A673 (cell line): ENCODE measurements around the gene DDC. TPM values are rescaled to one million over a fixed set of nuclear protein-coding genes. Genes with fewer than 3 reads are reported as not detected.

ENCODE experiments used
- BruUV-seq: library from RNA; stranded (reverse); fragments of 400-500 nt; replicated peaks from 2 replicates; lab custom pipeline; 2021; lab: Mats Ljungman, UMichigan
- CTCF ChIA-PET: fragments of 300-600 bp; sonication (Branson Sonifier 250); formaldehyde crosslinking; loops from one replicate; lab custom pipeline; 2022; ENCODE audit warnings: antibody characterized with exemption; lab: Charles Lee
- POLR2A ChIA-PET: fragments of 300-600 bp; sonication (Branson Sonifier 250); formaldehyde crosslinking; loops from one replicate; lab custom pipeline; 2022; ENCODE audit warnings: antibody characterized with exemption; ENCODE audit not compliant: low non-redundant PET; lab: Charles Lee
- DNase-seq: peaks from one replicate; pipeline ENCODE4 v3.0.0-alpha.2; 2015; ENCODE audit warnings: low spot score
- H3K27ac ChIP-seq: fragments of 200-600 bp; sonication (generic); 2 replicates; pipeline ENCODE4 v1.5.1; 2016; ENCODE audit warnings: mixed run types, low read depth, mild to moderate bottlenecking, mixed read lengths, antibody characterized with exemption, low read length; ENCODE audit not compliant: poor library complexity, severe bottlenecking
- H3K27me3 ChIP-seq: fragments of 200-600 bp; sonication (generic); replicated peaks from 2 replicates; pipeline ENCODE4 v1.6.1; 2017; ENCODE audit warnings: mixed run types, low read depth, mild to moderate bottlenecking, mixed read lengths, antibody characterized with exemption, low read length; ENCODE audit not compliant: insufficient read depth, poor library complexity
- H3K36me3 ChIP-seq: fragments of 200-600 bp; sonication (generic); 2 replicates; pipeline ENCODE4 v1.6.1; 2016; ENCODE audit warnings: mixed run types, mild to moderate bottlenecking, mixed read lengths, antibody characterized with exemption, low read length; ENCODE audit not compliant: insufficient read depth, poor library complexity, severe bottlenecking
- H3K4me1 ChIP-seq: fragments of 200-600 bp; sonication (generic); 2 replicates; pipeline ENCODE4 v1.6.1; 2017; ENCODE audit warnings: mixed run types, mild to moderate bottlenecking, mixed read lengths, antibody characterized with exemption, low read length; ENCODE audit not compliant: insufficient read depth, poor library complexity, severe bottlenecking
- H3K4me3 ChIP-seq: fragments of 200-600 bp; sonication (generic); 2 replicates; pipeline ENCODE4 v1.5.1; 2016; ENCODE audit warnings: low read depth, mixed run types, mild to moderate bottlenecking, mixed read lengths, low read length; ENCODE audit not compliant: poor library complexity, severe bottlenecking
- H3K9me3 ChIP-seq: fragments of 200-600 bp; sonication (generic); 2 replicates; pipeline ENCODE4 v1.6.1; 2016; ENCODE audit warnings: mixed run types, low read depth, mild to moderate bottlenecking, mixed read lengths, antibody characterized with exemption, low read length; ENCODE audit not compliant: poor library complexity, severe bottlenecking
- CTCF ChIP-seq: fragments of 300-800, 200-600 bp; sonication (generic); conservative IDR thresholded peaks from 2 replicates; pipeline ENCODE4 v1.5.1; 2017; ENCODE audit warnings: low read depth, mild to moderate bottlenecking, antibody characterized with exemption, low read length, moderate library complexity, mixed read lengths
- EZH2 ChIP-seq: fragments of 200-600 bp; sonication (generic); IDR thresholded peaks from 2 replicates; pipeline ENCODE4 v1.6.1; 2017; ENCODE audit warnings: borderline replicate concordance, low read depth, mild to moderate bottlenecking, mixed read lengths, antibody characterized with exemption, low read length; ENCODE audit not compliant: poor library complexity, severe bottlenecking
- intact Hi-C: fragments of 100-400 bp; cut with micrococcal nuclease; formaldehyde crosslinking; loops from one replicate; pipeline ENCODE4 v1.10.0; 2022; ENCODE audit not compliant: unreplicated experiment
- total RNA-seq: library from RNA; stranded (reverse); gene quantifications from 2 replicates; pipeline ENCODE4 v1.2.3, GENCODE V29; 2021

Gene DDC
- total RNA-seq, 1 experiment from 2014 or later: not detected

GRCh38 chr7:50475340-50475739 is 89.9 kb downstream of the DDC start:
- TF ChIP-seq CTCF: no peak
- TF ChIP-seq EZH2: no peak
- intact Hi-C loops: no loop called here
- DNase-seq: no peak
- CTCF ChIA-PET: no interaction called here
- H3K9me3 ChIP-seq: no peaks in the 10 kb centered on the region
- no peaks in the 10 kb centered on the region for H3K27me3 ChIP-seq
- H3K4me3 ChIP-seq: no peak overlapping the region
- H3K4me1 ChIP-seq: no peaks in the 10 kb centered on the region
- POLR2A ChIA-PET: no interaction called here
- no peaks in the 10 kb centered on the region for H3K36me3 ChIP-seq
- H3K27ac ChIP-seq: no peak overlapping the region
- no TSS peak for BruUV-seq

- no peaks in the 10 kb centered on the region for H3K4me1 ChIP-seq
- intact Hi-C loops: no loop called here
- POLR2A ChIA-PET: no interaction called here
Measured at GRCh38 chr7:50474382-50475160, 90.6 kb downstream of the DDC start.

GRCh38 chr7:50473531-50473930 is 91.7 kb downstream of the DDC start:
- ChIA-PET POLR2A (no interaction called here), CTCF (no interaction called here)
- intact Hi-C loops: no loop called here
- Histone ChIP-seq H3K4me1 (no peaks in the 10 kb centered on the region), H3K9me3 (no peaks in the 10 kb centered on the region), H3K27ac (no peak overlapping the region), H3K36me3 (no peaks in the 10 kb centered on the region), H3K4me3 (no peak overlapping the region), H3K27me3 (no peaks in the 10 kb centered on the region)
- no peak for DNase-seq
- TF ChIP-seq EZH2 (no peak), CTCF (no peak)
- BruUV-seq: no TSS peak

More at GRCh38 chr7:50474382-50475160, 90.6 kb downstream of the DDC start:
- Histone ChIP-seq H3K27me3 (no peaks in the 10 kb centered on the region), H3K9me3 (no peaks in the 10 kb centered on the region), H3K36me3 (no peaks in the 10 kb centered on the region), H3K27ac (no peak overlapping the region), H3K4me3 (no peak overlapping the region)
- CTCF ChIA-PET: no interaction called here
- DNase-seq: no peak
- no TSS peak for BruUV-seq
- TF ChIP-seq CTCF (no peak), EZH2 (no peak)
